ENCODE measurements around the gene TTC19. TPM values are rescaled to one million over a fixed set of nuclear protein-coding genes. Genes with fewer than 3 reads are reported as not detected.

TTC19 gene
- total and polyA plus RNA-seq, 4 donors, result 16.1 to 29.8 (median 24.6) TPM

GRCh38 chr17:16036261-16036660, 36.6 kb downstream of the TTC19 start:
- Histone ChIP-seq H3K27me3 (ENCODE audit: control insufficient read depth in 4 of 4, insufficient read depth in 4 of 4, low read length in 3 of 4) (no peaks in the 10 kb centered on the region), H3K4me1 (ENCODE audit: control insufficient read depth in 4 of 4, insufficient read depth in 4 of 4, low read length in 3 of 4) (peaks cover 0 to 14% (median 7%) of the 10 kb centered on the region in 4 donors), H3K9me3 (ENCODE audit: control insufficient read depth in 4 of 4, low read length in 3 of 4) (no peaks in the 10 kb centered on the region), H3K9ac (ENCODE audit: low read depth in 1 of 2, low read length in 2 of 2) (no peak overlapping the region), H3K27ac (ENCODE audit: low read depth in 1 of 2, low read length in 2 of 2) (no peak overlapping the region), H3K36me3 (ENCODE audit: control insufficient read depth in 4 of 4, insufficient read depth in 3 of 4, low read depth in 1 of 4, low read length in 3 of 4) (peaks cover 7 to 48% (median 37%) of the 10 kb centered on the region in 4 donors), H3K4me3 (ENCODE audit: low read depth in 1 of 3, low read length in 3 of 3) (peak overlapping the region in 1 of 3 donors; percentile 79)
- TF ChIP-seq HNF4G (IDR thresholded peaks at IDR 0.05) (no peak), EGR1 (IDR thresholded peaks at IDR 0.05; ENCODE audit: low read depth in 2 of 2) (no peak), ATF3 (IDR thresholded peaks at IDR 0.05) (no peak), YY1 (IDR thresholded peaks at IDR 0.05) (no peak), GABPA (IDR thresholded peaks at IDR 0.05 in 1 of 2, conservative IDR thresholded peaks at IDR 0.05 in 1 of 2) (no peak), SP1 (IDR thresholded peaks at IDR 0.05) (no peak), ZBTB33 (IDR thresholded peaks at IDR 0.05) (no peak), JUND (IDR thresholded peaks at IDR 0.05) (no peak)
- 93% methylated on average over 2 of the region's 2 CpGs for WGBS
- DNase-seq (ENCODE audit: low spot score), result no peak

GRCh38 chr17:16037636-16038035, 38.0 kb downstream of the TTC19 start:
- no peak for DNase-seq (ENCODE audit: low spot score)
- peaks cover 0 to 21% (median 11%) of the 10 kb centered on the region in 4 donors for H3K4me1 ChIP-seq (ENCODE audit: control insufficient read depth in 4 of 4, insufficient read depth in 4 of 4, low read length in 3 of 4)
- TF ChIP-seq RAD21 (IDR thresholded peaks at IDR 0.05) (no peak), EGR1 (IDR thresholded peaks at IDR 0.05; ENCODE audit: low read depth in 2 of 2) (no peak), TAF1 (conservative IDR thresholded peaks at IDR 0.05) (peak; percentile 22), SP1 (IDR thresholded peaks at IDR 0.05) (no peak), HNF4G (IDR thresholded peaks at IDR 0.05) (no peak), HNF4A (conservative IDR thresholded peaks at IDR 0.05) (no peak), JUND (IDR thresholded peaks at IDR 0.05) (no peak), MAX (IDR thresholded peaks at IDR 0.05) (no peak), REST (IDR thresholded peaks at IDR 0.05) (no peak), YY1 (IDR thresholded peaks at IDR 0.05) (peak; percentile 11), CTCF (IDR thresholded peaks at IDR 0.05; ENCODE audit: low read depth, low read length, missing input control) (no peak), NR2F2 (IDR thresholded peaks at IDR 0.05) (no peak), ATF3 (IDR thresholded peaks at IDR 0.05) (no peak), FOXA1 (IDR thresholded peaks at IDR 0.05) (no peak), FOXA2 (IDR thresholded peaks at IDR 0.05) (no peak), GABPA (IDR thresholded peaks at IDR 0.05 in 1 of 2, conservative IDR thresholded peaks at IDR 0.05 in 1 of 2) (no peak), RXRA (IDR thresholded peaks at IDR 0.05) (no peak)
- no peaks in the 10 kb centered on the region for H3K9me3 ChIP-seq (ENCODE audit: control insufficient read depth in 4 of 4, low read length in 3 of 4)
- peaks cover 7 to 41% (median 26%) of the 10 kb centered on the region in 4 donors for H3K36me3 ChIP-seq (ENCODE audit: control insufficient read depth in 4 of 4, insufficient read depth in 3 of 4, low read depth in 1 of 4, low read length in 3 of 4)
- no peaks in the 10 kb centered on the region for H3K27me3 ChIP-seq (ENCODE audit: control insufficient read depth in 4 of 4, insufficient read depth in 4 of 4, low read length in 3 of 4)
- H3K9ac ChIP-seq (ENCODE audit: low read depth in 1 of 2, low read length in 2 of 2), result peak overlapping the region; percentile 30 to 99
- H3K27ac ChIP-seq (ENCODE audit: low read depth in 1 of 2, low read length in 2 of 2), result peak overlapping the region; percentile 49 to 92
- peak overlapping the region; percentile 32 to 79 (median 65) for H3K4me3 ChIP-seq (ENCODE audit: low read depth in 1 of 3, low read length in 3 of 3)

Measured in liver (tissue), 9 donors.